Rectal smooth muscle tissue (tissue), 1 donor: ENCODE results near the gene CD33.

Source experiments
- H3K27ac ChIP-seq: one replicate; pipeline ENCODE4 v1.7.0; 2013; ENCODE audit warnings: low read depth, low read length, inconsistent platforms
- H3K27me3 ChIP-seq: one replicate; pipeline ENCODE4 v1.7.0; 2013; ENCODE audit warnings: low read length; ENCODE audit not compliant: control insufficient read depth, insufficient read depth
- H3K36me3 ChIP-seq: one replicate; pipeline ENCODE4 v1.7.0; 2013; ENCODE audit warnings: low read length; ENCODE audit not compliant: control insufficient read depth, insufficient read depth
- H3K4me1 ChIP-seq: one replicate; pipeline ENCODE4 v1.7.0; 2013; ENCODE audit warnings: low read length; ENCODE audit not compliant: control insufficient read depth, insufficient read depth
- H3K4me3 ChIP-seq: one replicate; pipeline ENCODE4 v1.7.0; 2013; ENCODE audit warnings: low read length
- H3K9ac ChIP-seq: one replicate; pipeline ENCODE4 v1.7.0; 2013; ENCODE audit warnings: low read length

The CD33 gene

DNA sequence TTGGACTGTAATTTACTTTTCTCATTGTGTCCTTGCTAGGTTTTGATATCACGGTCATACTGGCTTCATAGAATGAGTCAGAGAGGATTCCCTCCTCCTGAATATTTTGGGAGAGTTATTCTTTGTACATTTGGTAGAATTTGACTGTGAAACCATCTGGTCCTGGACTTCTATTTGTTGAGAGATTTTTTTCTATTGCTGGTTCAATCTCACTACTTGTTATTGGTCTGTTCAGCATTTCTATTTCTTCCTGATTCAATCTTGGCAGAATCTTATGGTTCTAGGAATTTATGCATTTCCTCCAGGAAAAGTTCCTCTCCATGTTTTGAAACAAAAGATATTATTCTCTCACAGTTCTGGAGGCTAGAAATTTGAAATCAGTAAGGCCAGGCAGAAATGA is 4.9 kb upstream of the CD33 start:
- H3K27ac ChIP-seq: no peak overlapping the region
- H3K9ac ChIP-seq: no peak overlapping the region
- H3K4me1 ChIP-seq: no peaks in the 10 kb centered on the region
- no peaks in the 10 kb centered on the region for H3K27me3 ChIP-seq
- H3K36me3 ChIP-seq: no peaks in the 10 kb centered on the region
- no peak overlapping the region for H3K4me3 ChIP-seq

DNA sequence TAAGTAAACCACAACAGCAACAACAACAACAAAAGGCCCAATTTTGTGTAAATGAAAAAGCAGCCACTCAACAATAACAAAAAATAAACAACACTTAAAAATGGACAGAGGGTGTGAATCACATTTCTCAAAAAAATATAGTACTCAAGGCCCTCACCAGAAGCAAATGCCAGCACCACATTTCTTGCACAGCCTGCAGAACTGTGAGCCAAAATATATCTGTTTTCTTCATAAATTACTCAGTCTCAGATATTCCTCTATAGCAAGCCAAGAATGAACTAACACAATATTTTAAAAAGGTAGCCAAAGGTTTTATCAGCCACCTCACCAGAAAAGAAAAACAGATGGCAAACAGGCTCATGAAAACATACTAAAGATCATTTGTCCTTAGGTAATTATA is 3.9 kb upstream of the CD33 start:
- Histone ChIP-seq H3K27me3 (no peaks in the 10 kb centered on the region), H3K27ac (no peak overlapping the region), H3K4me1 (no peaks in the 10 kb centered on the region), H3K36me3 (no peaks in the 10 kb centered on the region), H3K9ac (no peak overlapping the region), H3K4me3 (no peak overlapping the region)

DNA sequence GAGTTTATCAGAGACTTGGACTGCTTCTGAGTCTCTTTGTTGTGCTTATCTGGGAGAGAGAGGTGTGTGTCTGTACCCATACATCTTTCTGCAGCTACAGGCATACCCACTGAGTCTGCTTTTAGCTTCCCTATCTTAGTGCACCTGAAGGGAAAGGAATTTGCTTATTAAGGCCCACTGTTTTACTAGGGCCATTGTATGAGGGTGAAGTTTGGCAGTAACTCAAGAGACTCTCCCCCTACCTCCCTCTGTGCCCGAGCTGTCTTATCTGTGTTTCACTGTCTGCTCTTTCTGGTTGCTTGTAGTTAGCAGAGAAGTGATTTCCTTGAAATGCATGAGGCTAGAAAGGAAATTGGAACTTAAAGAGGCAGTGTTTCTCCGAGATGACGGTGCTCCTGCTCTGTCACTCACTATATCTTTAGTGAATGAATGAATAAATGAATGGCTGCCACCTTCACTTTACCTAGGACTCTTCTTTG is 678 bp upstream of the CD33 start:
- Histone ChIP-seq H3K36me3 (no peaks in the 10 kb centered on the region), H3K27me3 (no peaks in the 10 kb centered on the region), H3K4me1 (no peaks in the 10 kb centered on the region), H3K27ac (no peak overlapping the region), H3K4me3 (no peak overlapping the region), H3K9ac (no peak overlapping the region)

DNA sequence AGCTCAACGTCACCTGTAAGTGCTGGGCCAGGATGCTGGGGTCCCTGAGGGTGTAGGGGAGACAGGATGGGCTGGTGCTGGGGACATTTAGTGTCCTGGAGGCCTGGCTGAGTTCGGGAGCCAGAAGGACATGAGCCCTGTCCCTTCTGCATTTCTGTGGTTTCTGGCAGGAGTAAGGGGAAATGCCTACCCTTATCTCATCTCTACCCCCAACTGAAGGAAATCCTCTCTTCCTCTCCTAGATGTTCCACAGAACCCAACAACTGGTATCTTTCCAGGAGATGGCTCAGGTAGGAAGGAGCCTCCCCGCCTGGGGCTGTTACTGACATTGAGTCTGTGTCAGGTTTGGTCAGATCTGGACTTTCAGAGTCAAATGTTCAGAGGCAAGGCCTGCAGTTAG is 1.2 kb downstream of the CD33 start:
- no peak overlapping the region for H3K9ac ChIP-seq
- no peak overlapping the region for H3K27ac ChIP-seq
- H3K4me1 ChIP-seq: no peaks in the 10 kb centered on the region
- no peak overlapping the region for H3K4me3 ChIP-seq
- no peaks in the 10 kb centered on the region for H3K27me3 ChIP-seq
- no peaks in the 10 kb centered on the region for H3K36me3 ChIP-seq

DNA sequence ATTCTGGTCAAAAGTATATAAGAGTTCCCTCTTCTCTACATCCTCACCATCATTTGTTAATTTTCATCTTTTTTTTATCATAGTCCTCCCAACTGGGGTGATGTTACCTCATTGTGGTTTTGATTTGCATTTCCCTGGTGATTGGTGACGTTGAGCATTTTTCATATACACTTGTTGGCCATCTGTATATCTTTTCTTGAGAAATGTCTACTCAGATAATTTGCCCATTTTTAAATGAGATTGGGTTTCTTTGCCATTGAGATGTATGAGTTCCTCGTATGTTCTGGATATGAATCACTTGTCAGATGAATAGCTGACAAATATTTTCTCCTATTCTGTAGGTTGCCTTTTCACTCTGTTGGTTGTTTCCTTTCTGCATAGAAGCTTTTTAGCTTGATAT is 2.4 kb downstream of the CD33 start:
- no peak overlapping the region for H3K9ac ChIP-seq
- no peaks in the 10 kb centered on the region for H3K4me1 ChIP-seq
- H3K27me3 ChIP-seq: no peaks in the 10 kb centered on the region
- H3K4me3 ChIP-seq: no peak overlapping the region
- H3K36me3 ChIP-seq: no peaks in the 10 kb centered on the region
- H3K27ac ChIP-seq: no peak overlapping the region

DNA sequence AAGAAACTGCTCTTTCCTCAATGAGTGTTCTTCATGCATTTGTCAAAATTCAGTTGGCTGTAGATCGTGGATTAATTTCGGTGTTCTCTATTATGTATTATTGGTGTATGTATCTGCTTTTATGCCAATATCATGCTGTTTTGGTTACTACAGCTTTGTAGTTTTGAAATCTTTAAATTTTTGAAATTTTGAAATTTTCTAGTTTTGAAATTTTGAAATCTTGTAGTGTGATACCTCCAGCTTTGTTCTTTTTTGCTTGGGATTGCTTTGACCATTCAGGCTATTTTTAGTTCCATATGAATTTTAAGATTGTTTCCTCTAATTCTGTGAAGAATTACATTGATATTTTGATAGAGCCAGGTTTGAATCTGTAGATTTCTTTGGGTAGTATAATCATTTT is 3.1 kb downstream of the CD33 start:
- Histone ChIP-seq H3K36me3 (no peaks in the 10 kb centered on the region), H3K27ac (no peak overlapping the region), H3K27me3 (no peaks in the 10 kb centered on the region), H3K4me1 (no peaks in the 10 kb centered on the region), H3K9ac (no peak overlapping the region), H3K4me3 (no peak overlapping the region)

DNA sequence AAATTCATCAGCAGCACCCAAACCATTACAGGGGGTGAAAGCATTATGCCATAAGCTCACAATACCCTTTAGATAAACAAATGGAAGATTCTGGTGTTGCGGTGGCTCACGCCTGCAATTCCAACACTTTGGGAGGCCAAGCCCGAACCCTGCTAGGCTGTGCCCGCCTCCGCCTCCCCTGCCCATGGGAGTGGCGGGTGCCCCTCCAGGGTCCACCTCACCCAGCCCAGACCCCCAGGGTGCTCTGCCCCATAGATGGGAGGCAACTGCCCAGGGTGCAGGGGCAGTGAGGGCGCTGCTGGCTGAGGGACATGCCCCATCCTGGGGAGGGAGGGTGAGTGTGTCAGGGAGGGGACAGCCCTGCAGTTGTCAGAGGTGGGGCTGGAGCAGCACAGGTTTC is 16.0 kb downstream of the CD33 start:
- no peaks in the 10 kb centered on the region for H3K4me1 ChIP-seq
- no peak overlapping the region for H3K9ac ChIP-seq

DNA sequence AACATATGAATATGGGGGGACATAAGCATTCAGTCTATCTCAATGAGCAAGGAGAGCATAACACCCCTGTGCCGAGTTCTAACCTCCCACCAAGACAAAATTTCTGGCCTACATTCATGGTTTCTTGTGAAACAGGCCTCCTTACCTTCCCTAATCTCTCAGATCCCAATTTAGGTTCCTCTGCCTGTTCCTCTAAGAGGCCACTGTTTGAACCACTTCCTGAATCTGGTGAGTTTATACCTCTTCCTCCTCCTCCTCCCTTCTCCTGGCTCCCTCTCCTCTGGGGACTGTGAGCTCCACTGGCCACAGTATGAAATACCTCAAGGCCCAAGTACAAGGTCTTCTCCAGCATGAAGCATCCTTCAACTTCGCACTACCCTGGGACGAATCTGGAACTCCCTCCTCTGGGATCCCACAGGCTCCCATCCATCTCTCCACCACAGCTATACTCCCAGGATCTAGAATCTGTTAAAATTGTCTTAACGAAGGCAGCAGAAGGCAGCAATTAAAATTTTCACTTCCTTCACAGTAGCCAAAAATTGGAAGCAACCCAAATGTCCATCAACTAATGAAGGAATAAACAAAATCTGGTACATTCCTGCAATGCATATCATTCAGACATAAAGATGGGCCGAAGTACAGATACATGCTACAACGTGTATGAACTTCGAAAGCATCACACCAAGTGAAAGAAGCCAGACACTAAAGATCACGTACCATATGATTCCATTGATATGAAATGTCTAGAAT is 18.2 kb downstream of the CD33 start:
- Histone ChIP-seq H3K36me3 (no peaks in the 10 kb centered on the region), H3K4me1 (no peaks in the 10 kb centered on the region), H3K4me3 (no peak overlapping the region), H3K27ac (no peak overlapping the region), H3K27me3 (no peaks in the 10 kb centered on the region), H3K9ac (no peak overlapping the region)

More for the DNA sequence above, 16.0 kb downstream of the CD33 start:
- no peaks in the 10 kb centered on the region for H3K27me3 ChIP-seq
- H3K4me3 ChIP-seq: no peak overlapping the region
- no peak overlapping the region for H3K27ac ChIP-seq
- no peaks in the 10 kb centered on the region for H3K36me3 ChIP-seq

DNA sequence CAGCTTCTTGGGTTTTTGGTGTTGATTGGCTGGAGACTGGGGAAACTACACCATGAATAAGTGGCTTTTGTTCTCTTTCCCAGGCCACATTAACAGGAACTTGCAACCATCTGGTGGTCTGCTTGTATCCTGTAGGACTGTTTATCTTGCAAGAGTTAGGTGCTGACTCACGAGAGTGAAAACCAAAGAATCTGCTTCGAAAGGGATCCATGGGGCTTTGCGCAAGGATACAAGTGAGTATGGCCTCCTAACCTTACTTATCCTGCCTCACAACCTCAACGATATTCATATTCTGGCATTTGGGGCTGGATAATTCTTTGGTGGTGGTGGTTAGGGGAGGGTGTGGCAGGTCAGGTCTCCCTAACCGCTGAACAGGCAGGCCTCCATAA is 21.3 kb downstream of the CD33 start:
- Histone ChIP-seq H3K4me3 (no peak overlapping the region), H3K27ac (no peak overlapping the region), H3K9ac (no peak overlapping the region), H3K4me1 (no peaks in the 10 kb centered on the region), H3K36me3 (no peaks in the 10 kb centered on the region), H3K27me3 (no peaks in the 10 kb centered on the region)

DNA sequence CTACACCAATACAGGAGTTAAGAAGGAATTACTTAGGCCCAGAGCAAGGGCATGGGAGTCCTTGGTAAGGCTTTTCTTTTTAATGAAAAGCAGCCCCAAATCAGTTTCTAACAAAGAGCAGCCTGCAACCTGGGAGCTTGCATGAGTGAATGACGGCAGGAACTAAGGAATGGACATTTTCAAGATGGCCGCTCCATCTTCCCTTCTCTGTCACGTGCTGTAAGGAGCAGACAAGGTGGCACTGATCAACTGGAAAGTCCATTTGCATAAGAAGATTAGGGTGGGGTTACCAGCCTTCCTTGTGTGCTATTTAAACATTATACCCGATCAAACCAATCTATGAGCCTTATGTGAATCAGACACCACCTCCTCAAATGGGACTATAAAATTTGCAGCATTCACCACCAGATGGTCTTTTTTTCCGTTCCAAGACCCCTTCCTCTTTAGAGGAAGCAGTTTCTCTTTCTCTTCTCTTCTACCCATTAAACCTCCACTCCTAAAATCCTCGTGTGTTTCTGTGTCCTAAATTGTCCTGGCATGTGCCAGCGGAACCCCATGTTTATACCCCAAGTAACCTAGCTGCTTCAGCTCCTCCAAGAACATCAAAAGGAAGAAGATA is 23.2 kb downstream of the CD33 start:
- Histone ChIP-seq H3K4me3 (no peak overlapping the region), H3K27ac (no peak overlapping the region), H3K4me1 (no peaks in the 10 kb centered on the region), H3K9ac (no peak overlapping the region), H3K36me3 (no peaks in the 10 kb centered on the region), H3K27me3 (no peaks in the 10 kb centered on the region)

DNA sequence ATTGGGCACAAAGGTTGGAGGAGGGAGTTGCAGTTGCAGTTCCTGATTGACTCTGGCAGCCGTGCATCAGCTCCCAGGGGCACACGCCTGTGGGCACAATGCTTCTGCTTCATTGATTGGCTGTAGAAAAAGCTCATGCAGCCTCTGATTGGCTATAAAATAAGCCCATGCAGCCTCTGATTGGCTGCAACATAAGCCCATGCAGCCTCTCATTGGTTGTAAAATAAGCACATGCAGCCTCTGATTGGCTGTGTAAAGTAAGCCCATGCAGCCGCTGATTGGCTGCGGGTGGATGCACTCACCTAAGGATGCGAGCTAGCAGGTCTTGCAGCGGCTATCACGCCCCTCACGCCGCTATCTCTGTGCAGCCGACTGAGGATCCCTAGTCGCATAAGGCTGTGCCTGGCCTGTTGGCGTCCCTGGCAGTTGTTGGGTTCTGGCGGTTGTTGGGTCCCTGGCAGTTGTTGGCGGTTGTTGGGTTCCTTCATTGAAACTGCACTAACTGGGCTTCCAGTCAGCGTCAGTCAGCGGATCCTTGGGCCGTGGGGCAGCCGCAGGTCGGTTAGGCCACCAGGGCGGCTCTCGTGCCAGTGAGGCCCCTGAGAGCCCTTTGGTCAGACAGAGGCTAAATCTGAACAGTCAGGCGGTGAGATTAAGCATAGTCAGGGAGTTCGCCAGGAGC is 26.0 kb downstream of the CD33 start, which contains the start of gene SIGLECL1:
Gene SIGLECL1 (plus strand): TSS at position 295 of the 682 bp plus-strand sequence. CDS start 12,993 bp downstream, outside the sequence.
- no peak within 1 kb of the TSS for H3K27ac ChIP-seq
- H3K9ac ChIP-seq: no peak within 1 kb of the TSS
- no peak within 1 kb of the TSS for H3K4me3 ChIP-seq
- H3K4me1 ChIP-seq: no peaks in the 10 kb centered on the region
- H3K27me3 ChIP-seq: no peaks in the 10 kb centered on the region
- no peaks in the 10 kb centered on the region for H3K36me3 ChIP-seq

DNA sequence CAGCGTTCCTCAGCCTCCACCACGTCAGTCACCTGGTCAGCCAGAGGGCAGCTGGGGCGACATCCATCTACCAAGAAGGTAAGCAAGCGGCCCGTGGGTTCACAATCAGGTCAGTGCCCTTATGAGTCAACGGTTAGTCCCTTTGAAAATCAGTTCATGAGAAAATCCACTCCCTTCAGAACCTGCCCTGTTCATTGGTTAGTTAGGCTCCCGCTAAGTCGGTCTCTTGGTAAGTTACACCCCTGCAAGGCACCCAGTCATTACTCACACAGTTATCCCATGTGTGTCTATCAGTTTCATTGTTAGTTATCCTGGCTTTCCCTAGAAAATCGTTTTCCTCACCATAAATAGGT is 26.6 kb downstream of the CD33 start:
- Histone ChIP-seq H3K4me3 (no peak overlapping the region), H3K27me3 (no peaks in the 10 kb centered on the region), H3K36me3 (no peaks in the 10 kb centered on the region), H3K27ac (no peak overlapping the region), H3K4me1 (no peaks in the 10 kb centered on the region), H3K9ac (no peak overlapping the region)
